Keratinocyte (primary cell): ENCODE data around the gene LDB2.

ENCODE experiments used
- EZH2 ChIP-seq: IDR thresholded peaks from one replicate; pipeline ENCODE4 v1.6.1; 2012; ENCODE audit warnings: inconsistent platforms, mild to moderate bottlenecking, low read length, moderate library complexity
- TF ChIP-seq, protein P1 (sequence below), 3 experiments: IDR thresholded peaks in 1 of 3; conservative IDR thresholded peaks in 1 of 3; optimal IDR thresholded peaks in 1 of 3; 2 replicates in 2 of 3; 3 replicates in 1 of 3; pipeline versions ENCODE3 to v1.5.1; 2011; ENCODE audit warnings: low read length in 3 of 3, mild to moderate bottlenecking in 3 of 3, moderate library complexity in 2 of 3, control low read depth in 1 of 3, inconsistent platforms in 1 of 3; ENCODE audit not compliant: insufficient read depth in 2 of 3; ENCODE audit errors: extremely low read depth in 1 of 3

- TF ChIP-seq, protein P1, sequence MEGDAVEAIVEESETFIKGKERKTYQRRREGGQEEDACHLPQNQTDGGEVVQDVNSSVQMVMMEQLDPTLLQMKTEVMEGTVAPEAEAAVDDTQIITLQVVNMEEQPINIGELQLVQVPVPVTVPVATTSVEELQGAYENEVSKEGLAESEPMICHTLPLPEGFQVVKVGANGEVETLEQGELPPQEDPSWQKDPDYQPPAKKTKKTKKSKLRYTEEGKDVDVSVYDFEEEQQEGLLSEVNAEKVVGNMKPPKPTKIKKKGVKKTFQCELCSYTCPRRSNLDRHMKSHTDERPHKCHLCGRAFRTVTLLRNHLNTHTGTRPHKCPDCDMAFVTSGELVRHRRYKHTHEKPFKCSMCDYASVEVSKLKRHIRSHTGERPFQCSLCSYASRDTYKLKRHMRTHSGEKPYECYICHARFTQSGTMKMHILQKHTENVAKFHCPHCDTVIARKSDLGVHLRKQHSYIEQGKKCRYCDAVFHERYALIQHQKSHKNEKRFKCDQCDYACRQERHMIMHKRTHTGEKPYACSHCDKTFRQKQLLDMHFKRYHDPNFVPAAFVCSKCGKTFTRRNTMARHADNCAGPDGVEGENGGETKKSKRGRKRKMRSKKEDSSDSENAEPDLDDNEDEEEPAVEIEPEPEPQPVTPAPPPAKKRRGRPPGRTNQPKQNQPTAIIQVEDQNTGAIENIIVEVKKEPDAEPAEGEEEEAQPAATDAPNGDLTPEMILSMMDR (optimal IDR thresholded peaks at IDR 0.05 in 1 of 3, IDR thresholded peaks at IDR 0.05 in 1 of 3, conservative IDR thresholded peaks at IDR 0.05 in 1 of 3; ENCODE audit: extremely low read depth in 1 of 3, insufficient read depth in 2 of 3, low read length in 3 of 3): no peak
- no peak for TF ChIP-seq EZH2
Observed at GRCh38 chr4:16608123-16608522, 290.3 kb downstream of the LDB2 start.
